ENCODE data around the gene SLC19A1.
"Not testable (repeated sequence)": the region's sequence is repeated elsewhere in the genome, so short reads cannot be mapped to it uniquely, and the experiment has no call there.

The SLC19A1 gene

DNA sequence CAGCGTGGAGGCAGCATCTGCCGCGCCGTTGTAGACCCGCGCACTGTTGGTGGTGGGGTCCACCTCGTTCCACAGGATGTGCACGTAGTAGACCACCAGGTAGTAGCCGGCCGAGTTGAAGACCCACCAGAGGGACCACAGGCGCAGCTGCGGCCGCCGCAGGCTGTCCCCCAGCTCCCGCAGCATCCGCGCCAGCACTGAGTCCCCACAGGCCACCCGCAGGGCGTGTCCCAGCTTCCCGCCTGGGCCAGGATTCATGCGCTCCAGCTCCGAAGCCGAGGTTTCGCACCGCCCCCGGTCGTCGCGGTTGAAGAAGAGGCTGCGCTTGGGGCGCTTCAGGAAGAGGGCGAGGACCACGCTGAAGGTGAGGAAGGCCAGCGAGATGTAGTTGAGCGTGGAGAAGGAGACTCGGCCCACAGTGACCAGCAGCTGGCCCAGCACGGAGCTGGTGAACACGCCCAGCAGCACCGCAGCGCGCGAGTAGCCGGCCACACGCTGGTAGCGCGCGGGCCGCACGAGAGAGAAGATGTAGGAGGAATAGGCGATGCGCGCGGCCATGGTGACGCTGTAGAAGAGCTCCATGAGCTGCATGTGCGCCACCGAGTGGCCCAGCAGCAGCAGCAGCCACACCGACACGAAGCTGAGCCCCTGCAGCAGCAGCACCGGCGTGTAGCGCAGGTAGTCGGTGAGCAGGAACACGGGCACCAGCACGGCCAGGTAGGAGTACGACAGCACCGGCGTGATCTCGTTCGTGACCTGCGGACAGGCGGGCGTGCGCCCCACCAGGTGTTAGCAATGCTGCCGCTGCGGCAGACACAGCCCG is 10.6 kb downstream of the SLC19A1 start:
- no peak for DNase-seq

GRCh38 chr21:45531114-45531392 is 11.2 kb downstream of the SLC19A1 start:
- DNase-seq = not testable (repeated sequence)

DNA sequence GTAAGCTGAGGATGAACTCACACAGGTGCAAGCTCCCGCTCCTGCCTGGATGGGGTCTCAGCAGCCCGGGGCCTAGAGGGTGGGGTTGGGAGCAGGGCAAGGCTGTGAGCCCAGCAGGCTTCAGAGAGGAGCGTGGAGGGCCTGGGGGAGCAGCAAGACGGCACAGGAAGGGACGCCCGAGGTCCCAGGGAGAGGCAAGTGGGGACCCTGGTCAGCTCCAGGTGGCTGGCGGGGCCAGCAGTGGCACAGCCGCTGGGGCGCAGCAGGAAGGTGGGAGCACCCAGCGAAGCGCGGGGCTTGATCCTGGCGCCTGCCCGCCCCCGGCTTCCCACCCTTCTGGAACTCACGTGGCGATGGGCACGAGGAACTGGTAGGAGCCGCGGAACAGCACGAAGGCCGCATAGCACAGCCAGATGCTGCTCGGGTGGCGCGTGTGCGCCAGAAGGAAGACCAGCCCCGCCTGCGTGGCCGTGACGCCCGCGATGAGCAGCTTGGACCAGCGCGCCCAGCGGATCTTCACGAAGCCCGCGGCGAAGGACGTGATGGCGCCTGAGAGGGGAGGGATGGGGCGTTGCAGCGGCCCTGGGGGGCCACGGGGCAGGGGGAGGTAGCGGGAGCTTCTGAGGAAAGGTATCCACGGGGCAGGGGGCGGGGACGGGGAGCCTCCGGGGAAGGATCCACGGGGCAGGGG is 11.7 kb downstream of the SLC19A1 start:
- DNase-seq = no peak

DNA sequence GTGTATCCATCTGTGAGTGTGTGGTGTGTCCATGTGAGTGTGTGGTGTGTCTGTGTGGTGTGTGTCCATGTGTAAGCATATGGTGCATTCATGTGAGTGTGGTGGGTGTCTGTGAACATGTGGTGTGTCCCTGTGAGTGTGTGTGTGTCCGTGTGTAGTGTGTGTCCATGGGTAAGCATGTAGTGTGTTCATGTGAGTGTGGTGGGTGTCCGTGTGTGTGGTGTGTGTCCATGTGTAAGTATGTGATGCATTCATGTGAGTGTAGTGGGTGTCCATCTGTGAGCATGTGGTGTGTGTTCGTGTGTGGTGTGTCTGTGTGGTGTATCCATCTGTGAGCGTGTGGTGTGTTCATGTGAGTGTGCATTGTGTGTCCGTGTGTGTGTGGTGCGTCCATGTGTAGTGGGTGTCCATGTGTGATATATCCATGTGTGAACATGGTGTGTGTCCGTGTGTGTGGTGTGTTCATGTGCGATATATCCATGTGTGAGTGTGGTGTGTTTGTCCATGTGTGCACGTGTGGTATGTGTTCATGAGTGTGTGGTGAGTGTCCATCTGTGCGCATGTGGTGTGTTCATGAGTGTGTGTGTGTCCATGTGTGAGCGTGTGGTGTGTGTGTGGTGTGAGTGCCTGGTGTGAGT is 12.3 kb downstream of the SLC19A1 start:
- DNase-seq = no peak

- DNase-seq = no peak
Observed at GRCh38 chr21:45528981-45529784, 13.1 kb downstream of the SLC19A1 start.

GRCh38 chr21:45528028-45528705 is 14.1 kb downstream of the SLC19A1 start:
- DNase-seq = no peak

DNA sequence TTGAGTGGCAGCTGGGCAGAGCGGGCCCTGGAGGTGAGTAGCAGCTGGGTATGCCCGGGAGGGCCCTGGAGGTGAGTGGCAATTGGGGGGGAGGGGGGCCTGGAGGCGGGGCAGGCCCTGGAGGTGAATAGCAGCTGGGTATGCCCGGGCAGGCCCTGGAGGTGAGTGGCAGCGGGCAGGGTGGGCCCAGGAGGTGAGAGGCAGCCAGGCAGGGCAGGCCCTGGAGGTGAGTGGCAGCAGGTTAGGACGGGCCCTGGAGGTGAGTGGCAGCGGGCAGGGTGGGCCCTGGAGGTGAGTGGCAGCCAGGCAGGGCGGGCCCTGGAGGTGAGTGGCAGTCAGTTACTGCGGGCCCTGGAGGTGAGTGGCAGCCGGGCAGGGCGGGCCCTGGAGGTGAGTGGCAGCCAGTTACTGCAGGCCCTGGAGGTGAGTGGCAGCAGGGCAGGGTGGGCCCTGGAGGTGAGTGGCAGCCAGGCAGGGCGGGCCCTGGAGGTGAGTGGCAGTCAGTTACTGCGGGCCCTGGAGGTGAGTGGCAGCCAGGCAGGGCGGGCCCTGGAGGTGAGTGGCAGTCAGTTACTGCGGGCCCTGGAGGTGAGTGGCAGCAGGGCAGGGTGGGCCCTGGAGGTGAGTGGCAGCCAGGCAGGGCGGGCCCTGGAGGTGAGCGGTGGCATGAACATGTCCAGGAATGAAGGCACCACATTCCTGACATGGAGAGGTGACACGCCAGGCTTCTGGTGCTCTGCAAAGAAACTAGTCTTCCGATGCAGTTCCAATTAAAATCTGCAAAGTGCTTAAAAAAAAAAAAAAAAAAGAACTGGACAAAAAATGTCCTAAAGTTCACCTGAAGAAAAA is 14.9 kb downstream of the SLC19A1 start:
- DNase-seq = not testable (repeated sequence)

DNA sequence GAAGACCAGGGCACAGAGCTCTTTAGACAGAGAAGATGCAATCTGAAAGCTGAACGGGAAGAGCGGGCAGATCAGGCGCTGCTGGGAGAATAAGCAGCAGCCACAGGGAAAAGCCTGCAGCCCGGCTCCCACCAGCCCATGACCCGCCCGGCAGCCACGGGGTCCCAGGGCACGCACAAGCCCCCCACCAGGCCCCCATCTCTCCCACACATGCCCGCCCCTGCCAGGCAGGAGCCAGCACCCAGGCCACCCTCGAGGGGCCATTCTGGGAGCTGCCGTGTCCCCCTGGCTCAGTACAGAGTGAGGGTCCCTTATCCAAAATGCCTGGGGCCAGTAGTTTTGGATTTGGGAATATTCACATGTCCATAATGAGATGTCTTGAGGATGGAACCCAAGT is 16.3 kb downstream of the SLC19A1 start:
- no peak for DNase-seq

GRCh38 chr21:45525153-45525909 is 16.9 kb downstream of the SLC19A1 start:
- no peak for DNase-seq

- no peak for DNase-seq
Observed at GRCh38 chr21:45524756-45525152, 17.5 kb downstream of the SLC19A1 start.

GRCh38 chr21:45523411-45524101 is 18.7 kb downstream of the SLC19A1 start:
- DNase-seq = no peak

- DNase-seq = no peak
Observed at GRCh38 chr21:45522986-45523385, 19.3 kb downstream of the SLC19A1 start.

DNA sequence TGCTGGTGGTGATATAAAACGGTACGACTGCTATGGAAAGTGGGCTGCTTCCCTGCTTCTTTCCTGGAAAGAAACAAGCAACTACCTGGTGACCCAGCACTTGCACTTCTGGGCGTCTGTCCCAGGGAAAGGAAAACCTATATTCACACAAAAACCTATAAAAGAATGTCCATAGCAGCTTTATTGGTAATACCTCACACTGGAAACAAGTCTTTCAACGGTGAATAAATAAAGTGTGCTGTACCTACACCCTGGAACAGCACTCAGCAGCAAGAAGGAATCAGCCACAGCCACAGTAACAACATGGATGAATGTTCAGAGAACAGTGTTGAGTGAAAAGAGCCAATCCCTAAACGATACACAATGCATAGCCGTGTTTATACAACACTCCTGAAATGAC is 19.9 kb downstream of the SLC19A1 start:
- no peak for DNase-seq

DNA sequence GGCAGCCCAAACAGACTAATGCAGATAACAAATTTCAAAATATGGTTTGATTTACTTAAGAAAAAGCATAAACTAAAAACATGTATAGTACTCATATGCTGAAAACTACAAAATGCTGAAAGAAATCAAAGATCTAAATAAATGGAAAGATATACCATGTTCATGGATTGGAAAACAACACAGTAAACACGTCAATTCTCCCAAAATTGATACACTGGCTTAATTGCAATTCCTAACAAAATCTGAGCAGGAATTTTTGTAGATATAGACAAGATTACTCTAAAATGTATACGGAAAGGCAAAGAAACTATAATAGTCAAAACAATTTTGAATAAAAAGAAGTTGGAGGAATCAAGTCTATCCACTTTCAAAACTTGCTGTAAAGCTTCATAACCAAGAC is 21.0 kb downstream of the SLC19A1 start:
- DNase-seq = no peak

GRCh38 chr21:45519182-45519581 is 23.1 kb downstream of the SLC19A1 start:
- no peak for DNase-seq

DNA sequence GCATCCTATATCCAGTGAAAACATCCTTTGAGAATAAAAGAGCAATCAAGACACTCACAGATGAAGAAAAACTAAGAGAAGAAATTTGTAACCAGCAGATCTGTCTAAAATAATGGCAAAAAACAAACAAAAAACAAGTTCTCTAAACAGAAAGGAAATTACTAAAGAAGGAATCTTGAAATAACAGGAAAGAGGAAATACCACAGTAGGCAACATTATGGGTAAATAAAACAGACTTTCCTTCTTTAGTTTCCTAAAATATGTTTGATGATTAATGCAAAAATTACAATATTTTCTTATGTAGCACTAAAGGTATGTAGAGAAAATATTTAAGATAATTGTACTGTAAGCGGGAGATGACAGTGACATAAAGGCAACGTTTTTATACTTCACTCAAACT is 23.5 kb downstream of the SLC19A1 start:
- no peak for DNase-seq

DNA sequence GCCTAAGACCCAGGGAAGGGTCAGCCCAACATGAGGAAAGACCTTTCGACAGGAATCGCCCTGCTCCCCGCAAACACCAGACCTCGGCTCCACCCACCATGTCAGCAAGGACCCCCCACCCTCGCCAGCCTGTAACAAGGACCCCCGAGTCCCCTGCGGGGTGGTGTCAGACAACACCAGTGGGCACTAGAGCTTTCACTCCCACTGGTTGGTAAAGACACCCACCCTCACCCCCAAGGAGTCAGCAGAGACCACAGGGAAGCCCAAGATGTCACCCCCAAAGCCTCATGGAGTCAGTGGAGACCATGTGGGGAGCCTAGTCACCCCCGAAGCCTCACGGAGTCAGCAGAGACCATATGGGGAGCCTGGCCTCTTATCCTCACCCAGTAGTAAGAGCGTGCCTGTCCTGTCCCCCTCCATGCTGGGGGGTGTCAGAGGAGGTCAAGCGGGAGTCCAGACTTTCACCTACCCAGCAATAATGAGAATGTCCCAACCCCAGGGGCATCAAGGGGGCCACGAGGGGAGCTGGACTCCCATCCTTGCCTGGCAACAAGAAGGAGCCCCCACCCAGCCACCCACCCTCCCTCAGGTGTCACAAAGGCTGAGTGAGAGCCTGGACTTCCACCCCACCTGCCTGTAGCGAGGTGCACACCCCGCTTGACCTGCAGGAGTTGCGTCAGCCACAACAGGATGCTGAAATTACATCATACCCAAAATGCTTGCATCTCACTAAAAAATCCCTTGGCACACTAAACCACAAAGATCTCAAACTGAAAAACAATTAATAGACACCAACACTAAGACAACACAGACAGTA is 24.8 kb downstream of the SLC19A1 start:
- DNase-seq = no peak

- no peak for DNase-seq
Observed at GRCh38 chr21:45516671-45517151, 25.5 kb downstream of the SLC19A1 start.

- no peak for DNase-seq
Observed at GRCh38 chr21:45516071-45516670, 26.1 kb downstream of the SLC19A1 start.
